HG03432 (cell line): ENCODE data around the gene MAS1.
"Not testable (repeated sequence)": the region's sequence is repeated elsewhere in the genome, so short reads cannot be mapped to it uniquely, and the experiment has no call there.

Source experiments
- ATAC-seq: cut with Tn5 transposase; IDR thresholded peaks from one replicate; pipeline ENCODE4 v1.9.1; 2021; ENCODE audit warnings: mild to moderate bottlenecking, moderate library complexity; ENCODE audit not compliant: unreplicated experiment

Gene MAS1

DNA sequence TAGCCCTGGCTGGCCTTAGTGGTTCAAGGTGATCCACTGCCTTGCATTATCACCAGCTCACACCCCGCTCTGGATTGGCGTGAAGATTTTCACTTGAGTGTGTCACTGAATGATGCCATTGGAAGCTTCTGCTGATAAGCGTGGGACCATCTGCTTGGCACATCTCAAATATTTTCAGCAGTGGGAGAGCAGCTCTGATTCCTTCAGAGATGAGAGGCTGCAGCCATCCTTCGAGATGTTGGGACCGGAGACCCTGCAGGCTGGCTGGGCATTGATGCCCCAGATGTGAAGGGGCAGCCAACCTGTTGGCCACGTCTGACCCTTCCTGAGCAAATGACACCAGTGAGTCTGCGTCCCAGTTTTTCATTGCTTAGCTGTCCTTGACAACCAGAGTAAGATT lies at the start of gene MAS1:
TSS of gene MAS1 (plus strand) at position 197 of the 400 bp plus-strand sequence. CDS start 15,968 bp downstream, outside the sequence.
- no peak for ATAC-seq

- ATAC-seq = no peak
These were observed 48.8 kb upstream of the MAS1 start for GRCh38 chr6:159842035-159842434.

- no peak for ATAC-seq
These were observed 45.8 kb upstream of the MAS1 start for GRCh38 chr6:159844737-159845645.

GRCh38 chr6:159848552-159848951 lies 42.2 kb upstream of the MAS1 start:
- ATAC-seq = not testable (repeated sequence)

DNA sequence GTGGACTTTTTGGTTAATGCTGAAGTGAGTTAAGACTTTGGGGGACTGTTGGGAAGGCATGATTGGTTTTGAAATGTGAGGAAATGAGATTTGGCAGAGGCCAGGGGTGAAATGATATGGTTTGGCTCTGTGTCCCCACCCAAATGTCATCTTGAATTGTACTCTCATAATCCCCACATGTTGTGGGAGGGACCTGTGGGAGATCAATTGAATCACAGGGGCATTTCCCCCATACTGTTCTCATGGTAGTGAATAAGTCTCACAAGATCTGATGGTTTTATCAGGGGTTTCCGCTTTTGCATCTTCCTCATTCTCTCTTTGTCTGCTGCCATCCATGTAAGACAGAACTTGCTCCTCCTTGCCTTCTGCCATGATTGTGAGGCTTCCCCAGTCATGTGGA lies 40.9 kb upstream of the MAS1 start:
- not testable (repeated sequence) for ATAC-seq

- no peak for ATAC-seq
These were observed 37.9 kb upstream of the MAS1 start for GRCh38 chr6:159852877-159853276.

DNA sequence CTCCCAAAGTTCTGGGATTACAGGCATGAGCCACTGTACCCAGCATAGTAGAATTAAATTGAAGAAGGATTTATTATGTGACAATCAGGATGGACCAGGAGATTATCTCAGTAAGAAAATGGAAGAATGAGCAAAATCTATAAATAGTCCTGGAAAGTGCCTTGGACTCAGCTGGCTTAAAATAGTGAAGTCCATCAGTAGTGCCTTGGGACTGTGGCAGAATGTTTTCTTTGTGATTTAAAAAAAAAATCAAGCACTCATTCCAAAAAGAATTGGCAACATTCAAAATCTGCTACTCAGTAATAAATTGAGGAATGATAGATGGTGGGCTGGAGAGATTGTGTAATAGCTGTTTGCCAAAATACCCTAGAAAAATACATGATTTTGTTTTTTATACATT lies 37.0 kb upstream of the MAS1 start:
- no peak for ATAC-seq

DNA sequence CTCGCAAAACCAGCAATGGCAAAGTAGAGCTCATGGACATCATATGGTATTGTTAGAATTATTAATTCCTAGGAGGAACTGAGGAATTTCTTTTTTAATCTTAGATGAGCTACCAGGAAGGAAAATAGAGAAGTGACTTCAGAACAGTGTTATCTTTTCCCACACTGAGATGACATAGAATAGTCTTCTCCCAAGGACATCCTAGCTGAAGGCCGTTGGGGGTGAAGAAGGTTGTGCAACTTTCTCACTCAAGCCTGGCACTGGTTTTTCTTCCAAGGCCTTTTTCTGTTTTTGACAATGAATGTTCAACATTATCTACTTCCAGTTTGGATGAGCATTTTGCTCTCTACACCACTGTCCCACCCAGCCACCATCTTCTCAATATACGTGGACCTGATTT lies 35.8 kb upstream of the MAS1 start:
- ATAC-seq = no peak

- no peak for ATAC-seq
These were observed 32.5 kb upstream of the MAS1 start for GRCh38 chr6:159858259-159858658.

DNA sequence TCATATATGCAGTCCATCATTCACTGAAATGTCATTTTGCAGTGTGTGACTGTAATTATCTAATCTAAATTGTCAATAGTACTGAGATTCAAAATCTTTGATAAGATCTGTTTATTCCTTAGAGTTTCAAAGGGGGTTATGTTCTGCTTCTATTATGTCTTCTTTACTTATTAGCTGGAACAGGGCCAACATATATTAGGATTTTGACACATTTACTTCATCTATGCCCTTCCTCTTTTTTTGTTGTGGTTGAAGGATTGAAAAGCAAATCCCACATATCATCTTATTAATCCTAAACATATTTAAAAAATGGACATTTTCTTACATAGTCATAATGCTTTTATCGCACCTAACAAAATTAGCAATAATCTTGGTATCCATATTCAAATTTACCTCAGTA lies 30.3 kb upstream of the MAS1 start:
- ATAC-seq = no peak

- ATAC-seq = no peak
These were observed 28.7 kb upstream of the MAS1 start for GRCh38 chr6:159862103-159862502.

GRCh38 chr6:159863341-159863740 lies 27.4 kb upstream of the MAS1 start:
- ATAC-seq = peak; percentile 58

DNA sequence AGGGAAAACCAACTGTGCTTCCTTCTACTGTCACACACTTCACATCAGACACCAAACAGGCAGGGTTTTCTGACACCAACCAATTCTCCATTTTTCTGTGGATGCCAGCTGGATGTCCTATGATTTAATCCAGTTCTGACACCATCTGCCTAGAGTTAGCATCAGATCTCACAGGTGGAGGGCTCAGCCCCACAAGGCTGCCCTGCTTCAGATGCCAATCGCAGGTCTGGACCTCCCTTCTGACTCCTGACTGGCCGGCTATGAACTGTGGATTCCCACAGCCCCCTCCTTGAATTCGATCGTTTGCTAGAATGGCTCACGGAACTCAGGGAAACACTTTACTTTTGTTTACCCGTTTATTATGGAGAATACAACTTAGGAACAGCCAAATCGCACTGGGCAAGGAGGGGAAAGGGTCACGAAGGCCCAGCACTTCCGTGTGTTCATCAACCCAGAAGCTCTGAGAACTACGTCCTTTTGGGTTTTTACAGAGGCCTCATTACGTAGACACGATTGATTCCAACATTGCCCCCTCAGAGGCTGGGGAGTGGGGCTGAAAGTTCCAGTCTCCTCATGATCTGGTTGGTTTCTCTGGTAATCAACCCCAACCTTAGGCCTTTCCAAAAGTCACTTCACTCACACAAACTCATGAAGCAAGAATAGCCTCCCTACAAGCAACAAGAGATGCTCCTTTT lies 25.4 kb upstream of the MAS1 start:
- ATAC-seq = no peak

DNA sequence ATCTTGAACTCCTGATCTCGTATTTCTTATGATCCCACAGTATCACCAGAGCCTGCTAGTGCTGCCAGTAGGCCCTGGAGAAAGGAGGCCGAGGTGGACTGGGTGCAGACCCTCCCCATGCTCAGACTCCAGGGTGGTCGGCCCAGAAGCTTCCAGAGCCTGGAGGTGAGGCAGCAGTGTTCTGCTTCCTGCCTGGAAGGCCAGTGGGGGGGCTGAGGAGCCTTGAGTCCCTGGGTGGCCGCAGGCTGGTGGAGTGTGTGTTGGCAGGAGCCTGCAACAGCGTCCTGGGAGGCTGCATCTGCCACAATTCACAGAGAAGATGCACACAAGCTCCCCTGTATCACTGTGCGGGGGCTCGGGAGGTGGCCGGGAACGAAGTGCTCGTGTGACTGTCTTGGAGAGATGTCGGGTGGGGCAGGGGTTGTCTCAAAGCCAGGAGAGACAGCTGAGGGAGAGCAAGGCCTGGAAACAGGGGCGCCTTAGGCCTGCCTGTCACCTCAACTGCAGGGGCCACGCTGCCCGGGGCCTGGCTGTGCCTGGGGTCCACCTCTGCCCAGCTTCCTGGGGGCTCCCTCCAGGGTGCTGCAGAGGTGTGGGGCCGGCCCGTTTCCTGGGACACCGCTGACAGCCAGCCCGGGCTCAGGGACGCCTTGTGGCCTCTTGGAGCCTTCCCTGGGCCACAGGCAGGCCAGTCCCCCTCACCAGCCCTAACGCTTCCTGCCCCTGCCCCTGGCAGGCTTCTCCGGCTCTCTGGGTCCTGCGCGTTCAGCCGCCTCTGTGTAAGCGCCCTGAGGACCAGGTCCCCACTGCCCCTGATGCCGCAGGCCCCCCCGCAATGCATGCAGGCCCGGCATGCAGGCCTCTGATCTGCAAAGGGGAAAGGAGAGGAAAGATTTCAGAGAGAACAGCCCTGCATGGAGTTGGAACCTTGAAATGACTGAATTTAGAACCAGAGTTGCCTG lies 24.2 kb upstream of the MAS1 start:
- ATAC-seq = no peak

- ATAC-seq = no peak
These were observed 19.5 kb upstream of the MAS1 start for GRCh38 chr6:159871241-159871640.

- no peak for ATAC-seq
These were observed 18.9 kb upstream of the MAS1 start for GRCh38 chr6:159871906-159872305.

DNA sequence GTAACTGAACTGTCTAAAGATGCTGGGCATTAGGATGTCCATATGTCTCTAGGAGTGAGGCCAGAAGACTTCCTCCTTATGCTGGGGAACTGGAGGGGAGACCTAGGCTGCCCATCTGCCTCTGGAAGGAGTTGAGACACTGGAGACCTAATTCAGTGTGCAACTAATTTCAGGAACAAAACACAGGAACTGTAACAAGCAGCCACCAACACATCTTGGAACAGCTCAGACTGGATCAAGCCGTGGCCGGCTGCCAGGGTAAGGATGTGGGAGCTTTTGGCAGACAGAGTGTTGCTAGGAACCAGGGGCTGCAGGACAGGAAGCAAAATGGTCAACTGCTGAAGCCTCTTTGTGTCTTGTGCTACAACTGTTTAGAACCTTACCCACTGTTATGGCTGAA lies 16.4 kb upstream of the MAS1 start:
- no peak for ATAC-seq

GRCh38 chr6:159875194-159875593 lies 15.6 kb upstream of the MAS1 start:
- ATAC-seq = peak; percentile 88

- ATAC-seq = no peak
These were observed 14.5 kb upstream of the MAS1 start for GRCh38 chr6:159876242-159876641.

GRCh38 chr6:159877256-159877808 lies 13.5 kb upstream of the MAS1 start:
- no peak for ATAC-seq

- no peak for ATAC-seq
These were observed 12.4 kb upstream of the MAS1 start for GRCh38 chr6:159878341-159878740.
